T-cell (primary cell): ENCODE measurements around the gene ADCY5. TPM values are rescaled to one million over a fixed set of nuclear protein-coding genes. Genes with fewer than 3 reads are reported as not detected.
A peak's percentile ranks its signal among the peaks of the same experiment; 100 is the strongest.

Experiments used
- ATAC-seq, 4 experiments: fragments of 200-7000 bp in 3 of 4; fragments of 150-1000 bp in 1 of 4; cut with Tn5 transposase; replicated peaks in 1 of 4; 1 replicate in 3 of 4; 2 replicates in 1 of 4; pipeline ENCODE4 v1.10.0; 2021; ENCODE audit warnings: moderate library complexity in 3 of 4, mild to moderate bottlenecking in 2 of 4, moderate number of reproducible peaks in 1 of 4
- CTCF ChIA-PET, 2 donors: fragments of 300-600 bp; sonication (Branson Sonifier 250); formaldehyde crosslinking; loops; one replicate each; lab custom pipeline; 2022; ENCODE audit warnings: antibody characterized with exemption in 2 of 2; lab: Charles Lee
- POLR2A ChIA-PET, 2 donors: fragments of 300-600 bp; sonication (Branson Sonifier 250); formaldehyde crosslinking; loops; one replicate each; lab custom pipeline; 2022; ENCODE audit warnings: antibody characterized with exemption in 2 of 2; lab: Charles Lee
- DNase-seq, 35 experiments: peaks; one replicate each; pipeline versions ENCODE4 v3.0.0 to v3.0.0-alpha.2; 2013 to 2023
- H3K27ac ChIP-seq: one replicate; pipeline ENCODE4 v1.5.1; 2013; ENCODE audit warnings: low read length
- H3K27me3 ChIP-seq, 2 experiments: replicated peaks in 1 of 2; 1 replicate in 1 of 2; 2 replicates in 1 of 2; pipeline versions ENCODE4 v1.6.1 to v1.7.0; 2013; ENCODE audit warnings: low read length in 1 of 2, mixed read lengths in 1 of 2; ENCODE audit not compliant: control insufficient read depth in 2 of 2, insufficient read depth in 2 of 2; ENCODE audit errors: extremely low read depth in 1 of 2
- H3K36me3 ChIP-seq, 2 donors: 1 replicate in 1 of 2; 2 replicates in 1 of 2; pipeline versions ENCODE4 v1.6.1 to v1.7.0; 2013; ENCODE audit warnings: low read length in 1 of 2; ENCODE audit not compliant: control insufficient read depth in 2 of 2, insufficient read depth in 1 of 2; ENCODE audit errors: extremely low read depth in 1 of 2
- H3K4me1 ChIP-seq, 2 experiments: 1 replicate in 1 of 2; 2 replicates in 1 of 2; pipeline versions ENCODE4 v1.6.1 to v1.7.0; 2013; ENCODE audit warnings: low read length in 2 of 2, mixed read lengths in 1 of 2; ENCODE audit not compliant: insufficient read depth in 2 of 2, control insufficient read depth in 1 of 2; ENCODE audit errors: extremely low read depth in 1 of 2
- H3K4me3 ChIP-seq, 2 donors: 1 replicate in 1 of 2; 2 replicates in 1 of 2; pipeline versions ENCODE4 v1.5.1 to v1.7.0; 2013; ENCODE audit warnings: mild to moderate bottlenecking in 2 of 2, low read length in 1 of 2, moderate library complexity in 1 of 2; ENCODE audit not compliant: control insufficient read depth in 1 of 2; ENCODE audit errors: extremely low read depth in 1 of 2
- H3K9me3 ChIP-seq: 2 replicates; pipeline ENCODE4 v1.7.0; 2013
- H3K27ac Mint-ChIP-seq, 2 donors: one replicate each; pipeline ENCODE4 v1.8.0; 2020 to 2021; ENCODE audit warnings: mild to moderate bottlenecking in 2 of 2, mixed read lengths in 2 of 2
- H3K27me3 Mint-ChIP-seq, 2 donors: one replicate each; pipeline ENCODE4 v1.8.0; 2021 to 2022; ENCODE audit warnings: mixed read lengths in 2 of 2
- H3K36me3 Mint-ChIP-seq: one replicate; pipeline ENCODE4 v1.8.0; 2021; ENCODE audit warnings: mixed read lengths
- H3K4me1 Mint-ChIP-seq, 3 donors: one replicate each; pipeline ENCODE4 v1.8.0; 2020 to 2022; ENCODE audit warnings: mixed read lengths in 3 of 3, mild to moderate bottlenecking in 1 of 3
- H3K4me3 Mint-ChIP-seq, 3 donors: one replicate each; pipeline ENCODE4 v1.8.0; 2020 to 2022; ENCODE audit warnings: mild to moderate bottlenecking in 3 of 3, mixed read lengths in 3 of 3, moderate library complexity in 3 of 3
- H3K9me3 Mint-ChIP-seq, 3 donors: one replicate each; pipeline ENCODE4 v1.8.0; 2020 to 2022; ENCODE audit warnings: mixed read lengths in 3 of 3
- WGBS: methylation state at CpG from one replicate; pipeline ENCODE4 v1.1.5; 2013; ENCODE audit warnings: missing lambda C conversion rate; ENCODE audit not compliant: insufficient coverage; 5-methylcytosine and 5-hydroxymethylcytosine counted together
- total RNA-seq, 35 experiments: library from RNA in 6 of 35; stranded (reverse) in 6 of 35; fragments of 120-200 nt in 1 of 35; gene quantifications; one replicate each; pipeline versions ENCODE4 v1.2.1 to v1.2.4 and lab custom pipeline; 2013 to 2026

Gene ADCY5
- total RNA-seq, 5 donors from 2014 or later (not counting 1 experiment from before 2014, with no cell fraction given): 0.23 TPM; not detected in 4

- Histone ChIP-seq H3K9me3 (no peaks in the 10 kb centered on the region), H3K27me3 (peaks cover 0 to 17% of the 10 kb centered on the region in 2 experiments), H3K4me1 (peaks cover 0 to 11% of the 10 kb centered on the region in 2 experiments), H3K27ac (no peak overlapping the region), H3K36me3 (no peaks in the 10 kb centered on the region), H3K4me3 (no peak overlapping the region)
- no peaks in the 10 kb centered on the region for H3K36me3 Mint-ChIP-seq
- ATAC-seq (no peak), DNase-seq (no peak)
- POLR2A ChIA-PET: no interaction called here
- H3K9me3 Mint-ChIP-seq: no peaks in the 10 kb centered on the region
- CTCF ChIA-PET: interaction anchor here (1.0 to 1.4 kb wide), 3 partner anchors 227 to 233 kb away, joined by 3 to 4 read pairs (median 4); no protein-coding TSS in a partner anchor
- 100% methylated on average over 2 of the region's 9 CpGs for WGBS
- no peak overlapping the region for H3K4me3 Mint-ChIP-seq
- peaks cover 0 to 2% of the 10 kb centered on the region in 2 donors for H3K27me3 Mint-ChIP-seq
- H3K27ac Mint-ChIP-seq: no peak overlapping the region
- H3K4me1 Mint-ChIP-seq: peaks cover 6 to 9% (median 7%) of the 10 kb centered on the region in 3 donors
Observed at GRCh38 chr3:123331651-123332050, 117.2 kb downstream of the ADCY5 start.

- Mint-ChIP-seq H3K27ac (no peak overlapping the region), H3K9me3 (no peaks in the 10 kb centered on the region)
- CTCF ChIA-PET: interaction anchor here (1.0 to 1.4 kb wide), 2 partner anchors 228 to 234 kb away, joined by 4 read pairs; no protein-coding TSS in a partner anchor
Observed at GRCh38 chr3:123331006-123331405, 117.9 kb downstream of the ADCY5 start.

GRCh38 chr3:123330441-123330991, 118.4 kb downstream of the ADCY5 start:
- CTCF ChIA-PET: interaction anchor here (0.7 to 2.3 kb wide), 4 partner anchors 11 to 229 kb away, joined by 4 to 11 read pairs (median 4); no protein-coding TSS in a partner anchor
- no peaks in the 10 kb centered on the region for H3K36me3 Mint-ChIP-seq
- 91% methylated on average over 5 of the region's 15 CpGs for WGBS

More at GRCh38 chr3:123331006-123331405, 117.9 kb downstream of the ADCY5 start:
- no peak for DNase-seq
- Histone ChIP-seq H3K4me1 (peaks cover 0 to 11% of the 10 kb centered on the region in 2 experiments), H3K4me3 (no peak overlapping the region), H3K9me3 (no peaks in the 10 kb centered on the region), H3K36me3 (no peaks in the 10 kb centered on the region), H3K27me3 (peaks cover 0 to 17% of the 10 kb centered on the region in 2 experiments), H3K27ac (no peak overlapping the region)
- WGBS: 83% methylated on average over 6 of the region's 8 CpGs
- ATAC-seq: no peak
- H3K27me3 Mint-ChIP-seq: peaks cover 0 to 2% of the 10 kb centered on the region in 2 donors
- H3K36me3 Mint-ChIP-seq: no peaks in the 10 kb centered on the region
- H3K4me3 Mint-ChIP-seq: no peak overlapping the region
- H3K4me1 Mint-ChIP-seq: peaks cover 6 to 9% (median 7%) of the 10 kb centered on the region in 3 donors
- POLR2A ChIA-PET: no interaction called here

GRCh38 chr3:123329636-123330340, 119.1 kb downstream of the ADCY5 start:
- Mint-ChIP-seq H3K27ac (no peak overlapping the region), H3K4me1 (peaks cover 1% of the 10 kb centered on the region in 3 donors), H3K9me3 (no peaks in the 10 kb centered on the region), H3K27me3 (peaks cover 0 to 2% of the 10 kb centered on the region in 2 donors), H3K4me3 (no peak overlapping the region), H3K36me3 (no peaks in the 10 kb centered on the region)
- H3K4me3 ChIP-seq: no peak overlapping the region
- ATAC-seq: no peak
- no peak for DNase-seq
- H3K4me1 ChIP-seq: peaks cover 0 to 4% of the 10 kb centered on the region in 2 experiments
- no peaks in the 10 kb centered on the region for H3K9me3 ChIP-seq
- CTCF ChIA-PET: interaction anchor here (0.7 to 2.3 kb wide), 8 partner anchors 8 to 231 kb away, joined by 3 to 11 read pairs (median 4); no protein-coding TSS in a partner anchor
- peaks cover 0 to 17% of the 10 kb centered on the region in 2 experiments for H3K27me3 ChIP-seq
- POLR2A ChIA-PET: no interaction called here
- H3K27ac ChIP-seq: no peak overlapping the region
- WGBS: 86% methylated on average over 8 of the region's 10 CpGs
- no peaks in the 10 kb centered on the region for H3K36me3 ChIP-seq

More at GRCh38 chr3:123330441-123330991, 118.4 kb downstream of the ADCY5 start:
- H3K9me3 Mint-ChIP-seq: no peaks in the 10 kb centered on the region
- H3K36me3 ChIP-seq: no peaks in the 10 kb centered on the region
- no peak overlapping the region for H3K4me3 ChIP-seq
- POLR2A ChIA-PET: no interaction called here
- H3K9me3 ChIP-seq: no peaks in the 10 kb centered on the region
- H3K27ac ChIP-seq: no peak overlapping the region
- H3K27me3 Mint-ChIP-seq: peaks cover 0 to 2% of the 10 kb centered on the region in 2 donors
- peaks cover 0 to 11% of the 10 kb centered on the region in 2 experiments for H3K4me1 ChIP-seq
- no peak for ATAC-seq
- peaks cover 6 to 8% (median 7%) of the 10 kb centered on the region in 3 donors for H3K4me1 Mint-ChIP-seq
- H3K27me3 ChIP-seq: peaks cover 0 to 17% of the 10 kb centered on the region in 2 experiments
- DNase-seq: no peak
- H3K4me3 Mint-ChIP-seq: no peak overlapping the region
- H3K27ac Mint-ChIP-seq: no peak overlapping the region

- no peaks in the 10 kb centered on the region for H3K9me3 Mint-ChIP-seq
- H3K36me3 Mint-ChIP-seq: no peaks in the 10 kb centered on the region
- H3K9me3 ChIP-seq: no peaks in the 10 kb centered on the region
- H3K27ac Mint-ChIP-seq: no peak overlapping the region
- no peak overlapping the region for H3K4me3 Mint-ChIP-seq
- ATAC-seq (peak; percentile 59 to 76 (median 73)), DNase-seq (peak in 34 of 35 experiments; percentile 5 to 79 (median 60))
- no peaks in the 10 kb centered on the region for H3K36me3 ChIP-seq
- POLR2A ChIA-PET: no interaction called here
- no peak overlapping the region for H3K4me3 ChIP-seq
- peaks cover 0 to 3% of the 10 kb centered on the region in 2 experiments for H3K4me1 ChIP-seq
- CTCF ChIA-PET: interaction anchor here (0.5 to 2.3 kb wide), 8 partner anchors 9 to 955 kb away, joined by 3 to 11 read pairs (median 4); no protein-coding TSS in a partner anchor
- no peaks in the 10 kb centered on the region for H3K4me1 Mint-ChIP-seq
- H3K27me3 ChIP-seq: peaks cover 0 to 17% of the 10 kb centered on the region in 2 experiments
- no peak overlapping the region for H3K27ac ChIP-seq
- peaks cover 0 to 4% of the 10 kb centered on the region in 2 donors for H3K27me3 Mint-ChIP-seq
- WGBS: no CpG with 5 or more reads among the region's 13 CpGs
Observed at GRCh38 chr3:123328851-123329635, 119.8 kb downstream of the ADCY5 start.
